Mesendoderm (in vitro differentiated cells): ENCODE data around the gene SLC38A2.

Source experiments
- DNase-seq: peaks from one replicate; pipeline ENCODE4 v3.0.0; 2013
- H2AK5ac ChIP-seq: 2 replicates; pipeline ENCODE4 v1.6.1; 2013; ENCODE audit warnings: low read length, inconsistent platforms
- H2BK120ac ChIP-seq: 2 replicates; pipeline ENCODE4 v1.6.1; 2013; ENCODE audit warnings: low read depth, mild to moderate bottlenecking, low read length, moderate library complexity, mixed read lengths
- H2BK15ac ChIP-seq: replicated peaks from 2 replicates; pipeline ENCODE4 v1.6.1; 2013; ENCODE audit warnings: low read depth, mild to moderate bottlenecking, moderate library complexity
- H2BK5ac ChIP-seq: 2 replicates; pipeline ENCODE4 v1.6.1; 2013; ENCODE audit warnings: low read length, inconsistent platforms
- H3K18ac ChIP-seq: 2 replicates; pipeline ENCODE4 v1.6.1; 2013; ENCODE audit warnings: mild to moderate bottlenecking, low read length, mixed read lengths
- H3K23ac ChIP-seq: one replicate; pipeline ENCODE4 v1.6.1; 2013; ENCODE audit warnings: low read length
- H3K27ac ChIP-seq: 2 replicates; pipeline ENCODE4 v1.5.1; 2013; ENCODE audit warnings: low read depth, mild to moderate bottlenecking, inconsistent platforms, low read length, moderate library complexity
- H3K27me3 ChIP-seq: 2 replicates; pipeline ENCODE4 v1.6.1; 2013; ENCODE audit warnings: low read length, control low read depth, mild to moderate bottlenecking, inconsistent platforms; ENCODE audit not compliant: insufficient read depth, poor library complexity
- H3K36me3 ChIP-seq: 2 replicates; pipeline ENCODE4 v1.6.1; 2013; ENCODE audit warnings: low read length, inconsistent platforms; ENCODE audit not compliant: control insufficient read depth, insufficient read depth
- H3K4ac ChIP-seq: one replicate; pipeline ENCODE4 v1.6.1; 2013; ENCODE audit warnings: low read depth, mild to moderate bottlenecking, low read length, moderate library complexity
- H3K4me1 ChIP-seq: 2 replicates; pipeline ENCODE4 v1.6.1; 2013; ENCODE audit warnings: low read depth, low read length, inconsistent platforms; ENCODE audit not compliant: control insufficient read depth
- H3K4me2 ChIP-seq: 2 replicates; pipeline ENCODE4 v1.6.1; 2013; ENCODE audit warnings: low read length
- H3K4me3 ChIP-seq: 2 replicates; pipeline ENCODE4 v1.5.1; 2013; ENCODE audit warnings: mild to moderate bottlenecking, low read length
- H3K56ac ChIP-seq: one replicate; pipeline ENCODE4 v1.6.1; 2013; ENCODE audit warnings: low read length
- H3K79me1 ChIP-seq: 2 replicates; pipeline ENCODE4 v1.6.1; 2013; ENCODE audit warnings: low read length, inconsistent platforms
- H3K79me2 ChIP-seq: 2 replicates; pipeline ENCODE4 v1.6.1; 2013; ENCODE audit warnings: mild to moderate bottlenecking, low read length; ENCODE audit not compliant: control insufficient read depth, insufficient read depth
- H3K9ac ChIP-seq: 2 replicates; pipeline ENCODE4 v1.6.1; 2013; ENCODE audit warnings: low read length, inconsistent platforms
- H4K5ac ChIP-seq: one replicate; pipeline ENCODE4 v1.6.1; 2013; ENCODE audit warnings: low read length
- H4K8ac ChIP-seq: one replicate; pipeline ENCODE4 v1.6.1; 2013; ENCODE audit warnings: low read depth, mild to moderate bottlenecking, control low read depth, low read length, moderate library complexity
- WGBS: extraction: QIAGEN DNeasy Blood & Tissue Kit; methylation state at CpG from one replicate; pipeline ENCODE4 v1.1.7; 2013; ENCODE audit warnings: low lambda C conversion rate, missing lambda C conversion rate; ENCODE audit not compliant: insufficient coverage; ENCODE audit errors: extremely low coverage; 5-methylcytosine and 5-hydroxymethylcytosine counted together

SLC38A2 gene

GRCh38 chr12:46362895-46363581, 9.5 kb downstream of the SLC38A2 start:
- Histone ChIP-seq H3K27me3 (no peaks in the 10 kb centered on the region), H3K79me1 (peaks cover 6% of the 10 kb centered on the region), H3K4me3 (no peak overlapping the region), H4K8ac (no peak overlapping the region), H4K5ac (no peak overlapping the region), H3K4me1 (no peaks in the 10 kb centered on the region), H3K27ac (no peak overlapping the region), H3K23ac (no peak overlapping the region), H2AK5ac (no peak overlapping the region), H3K18ac (no peak overlapping the region), H3K9ac (no peak overlapping the region), H3K79me2 (peaks cover 7% of the 10 kb centered on the region), H2BK15ac (no peak overlapping the region), H3K4ac (no peak overlapping the region), H2BK5ac (no peak overlapping the region), H3K4me2 (no peak overlapping the region), H3K56ac (no peak overlapping the region), H2BK120ac (no peak overlapping the region), H3K36me3 (peaks cover 26% of the 10 kb centered on the region)
- DNase-seq: no peak
- WGBS: no CpG with 5 or more reads among the region's 2 CpGs

GRCh38 chr12:46361667-46362034, 10.9 kb downstream of the SLC38A2 start:
- Histone ChIP-seq H3K4me1 (no peaks in the 10 kb centered on the region), H3K36me3 (peaks cover 20% of the 10 kb centered on the region)
- no CpG with 5 or more reads among the region's 2 CpGs for WGBS

GRCh38 chr12:46360908-46361666, 11.5 kb downstream of the SLC38A2 start:
- no CpG with 5 or more reads among the region's 2 CpGs for WGBS
- Histone ChIP-seq H3K4me3 (no peak overlapping the region), H2BK5ac (no peak overlapping the region), H3K23ac (no peak overlapping the region), H4K8ac (no peak overlapping the region), H2BK15ac (no peak overlapping the region), H4K5ac (no peak overlapping the region), H2AK5ac (no peak overlapping the region), H2BK120ac (no peak overlapping the region), H3K4me2 (no peak overlapping the region), H3K36me3 (peaks cover 18% of the 10 kb centered on the region), H3K4ac (no peak overlapping the region), H3K27ac (no peak overlapping the region), H3K18ac (no peak overlapping the region), H3K56ac (no peak overlapping the region), H3K79me1 (no peaks in the 10 kb centered on the region), H3K27me3 (no peaks in the 10 kb centered on the region), H3K9ac (no peak overlapping the region), H3K79me2 (no peaks in the 10 kb centered on the region), H3K4me1 (no peaks in the 10 kb centered on the region)
- no peak for DNase-seq

More at GRCh38 chr12:46361667-46362034, 10.9 kb downstream of the SLC38A2 start:
- no peak overlapping the region for H2AK5ac ChIP-seq
- H3K18ac ChIP-seq: no peak overlapping the region
- H4K5ac ChIP-seq: no peak overlapping the region
- H3K56ac ChIP-seq: no peak overlapping the region
- no peak overlapping the region for H2BK5ac ChIP-seq
- no peak overlapping the region for H3K23ac ChIP-seq
- H3K4me3 ChIP-seq: no peak overlapping the region
- no peak overlapping the region for H4K8ac ChIP-seq
- H3K9ac ChIP-seq: no peak overlapping the region
- no peaks in the 10 kb centered on the region for H3K79me1 ChIP-seq
- no peak overlapping the region for H2BK15ac ChIP-seq
- H2BK120ac ChIP-seq: no peak overlapping the region
- DNase-seq: no peak
- H3K79me2 ChIP-seq: no peaks in the 10 kb centered on the region
- no peak overlapping the region for H3K4ac ChIP-seq
- H3K4me2 ChIP-seq: no peak overlapping the region
- no peak overlapping the region for H3K27ac ChIP-seq
- H3K27me3 ChIP-seq: no peaks in the 10 kb centered on the region

- no peak overlapping the region for H2AK5ac ChIP-seq
- H3K9ac ChIP-seq: no peak overlapping the region
- H3K18ac ChIP-seq: no peak overlapping the region
- H4K5ac ChIP-seq: no peak overlapping the region
- no peak for DNase-seq
- H2BK120ac ChIP-seq: no peak overlapping the region
- H3K56ac ChIP-seq: no peak overlapping the region
- H3K23ac ChIP-seq: no peak overlapping the region
- no peak overlapping the region for H2BK15ac ChIP-seq
- H3K27ac ChIP-seq: no peak overlapping the region
- H3K4me1 ChIP-seq: no peaks in the 10 kb centered on the region
- H3K4me3 ChIP-seq: no peak overlapping the region
- peaks cover 17% of the 10 kb centered on the region for H3K36me3 ChIP-seq
- H3K4me2 ChIP-seq: no peak overlapping the region
- no peaks in the 10 kb centered on the region for H3K79me2 ChIP-seq
- no peaks in the 10 kb centered on the region for H3K27me3 ChIP-seq
- H2BK5ac ChIP-seq: no peak overlapping the region
- no peak overlapping the region for H4K8ac ChIP-seq
- H3K79me1 ChIP-seq: no peaks in the 10 kb centered on the region
- no CpG with 5 or more reads among the region's 1 CpG for WGBS
- no peak overlapping the region for H3K4ac ChIP-seq
These were observed 12.2 kb downstream of the SLC38A2 start for GRCh38 chr12:46360370-46360769.

- Histone ChIP-seq H3K9ac (no peak overlapping the region), H3K4me2 (no peak overlapping the region), H3K4me3 (no peak overlapping the region), H3K36me3 (peaks cover 15% of the 10 kb centered on the region), H3K27ac (no peak overlapping the region), H3K79me2 (no peaks in the 10 kb centered on the region), H2BK120ac (no peak overlapping the region), H3K56ac (no peak overlapping the region), H2AK5ac (no peak overlapping the region), H3K4ac (no peak overlapping the region), H4K8ac (no peak overlapping the region), H4K5ac (no peak overlapping the region), H2BK5ac (no peak overlapping the region), H3K23ac (no peak overlapping the region), H3K79me1 (no peaks in the 10 kb centered on the region), H3K4me1 (no peaks in the 10 kb centered on the region), H2BK15ac (no peak overlapping the region), H3K27me3 (no peaks in the 10 kb centered on the region), H3K18ac (no peak overlapping the region)
- no CpG with 5 or more reads among the region's 4 CpGs for WGBS
- no peak for DNase-seq
These were observed 12.8 kb downstream of the SLC38A2 start for GRCh38 chr12:46359667-46360280.
